Natural killer cell treated with Interleukin-12 subunit alpha and Interleukin-12 subunit beta and Interleukin-15 and Interleukin-18, amount 100 ng/mL, for 72 hours (primary cell): ENCODE results near the gene TFAP2A. TPM values are rescaled to one million over a fixed set of nuclear protein-coding genes. Genes with fewer than 3 reads are reported as not detected.

Source experiments
- ATAC-seq, 2 donors: fragments of 150-1000 bp; cut with Tn5 transposase in 1 of 2; sonication (Bioruptor Pico), chemical (Tn5 transposase) in 1 of 2; 2 replicates each; pipeline ENCODE4 v1.10.0; 2021
- DNase-seq: peaks from one replicate; pipeline ENCODE4 v3.0.0; 2022; ENCODE audit warnings: low spot score
- H3K27ac Mint-ChIP-seq, 2 donors: 1 replicate in 1 of 2; 2 replicates in 1 of 2; pipeline ENCODE4 v1.8.0; 2022; ENCODE audit warnings: mixed read lengths in 2 of 2, mild to moderate bottlenecking in 1 of 2, moderate library complexity in 1 of 2
- H3K27me3 Mint-ChIP-seq, 2 donors: 1 replicate in 1 of 2; 2 replicates in 1 of 2; pipeline ENCODE4 v1.8.0; 2022; ENCODE audit warnings: mixed read lengths in 2 of 2
- H3K36me3 Mint-ChIP-seq: one replicate; pipeline ENCODE4 v1.8.0; 2022; ENCODE audit warnings: mixed read lengths
- H3K4me1 Mint-ChIP-seq, 2 donors: 1 replicate in 1 of 2; 2 replicates in 1 of 2; pipeline ENCODE4 v1.8.0; 2022; ENCODE audit warnings: low read depth in 2 of 2, mixed read lengths in 2 of 2, mild to moderate bottlenecking in 1 of 2
- H3K4me3 Mint-ChIP-seq: one replicate; pipeline ENCODE4 v1.8.0; 2022; ENCODE audit warnings: mixed read lengths
- H3K9me3 Mint-ChIP-seq: 2 replicates; pipeline ENCODE4 v1.8.0; 2022; ENCODE audit warnings: mixed read lengths
- total RNA-seq, 2 donors: library from RNA; stranded (reverse); gene quantifications; one replicate each; pipeline ENCODE4 v1.2.3, GENCODE V29; 2022

TFAP2A gene
- total RNA-seq, 2 donors from 2014 or later = 0.07 to 0.31 TPM

DNA sequence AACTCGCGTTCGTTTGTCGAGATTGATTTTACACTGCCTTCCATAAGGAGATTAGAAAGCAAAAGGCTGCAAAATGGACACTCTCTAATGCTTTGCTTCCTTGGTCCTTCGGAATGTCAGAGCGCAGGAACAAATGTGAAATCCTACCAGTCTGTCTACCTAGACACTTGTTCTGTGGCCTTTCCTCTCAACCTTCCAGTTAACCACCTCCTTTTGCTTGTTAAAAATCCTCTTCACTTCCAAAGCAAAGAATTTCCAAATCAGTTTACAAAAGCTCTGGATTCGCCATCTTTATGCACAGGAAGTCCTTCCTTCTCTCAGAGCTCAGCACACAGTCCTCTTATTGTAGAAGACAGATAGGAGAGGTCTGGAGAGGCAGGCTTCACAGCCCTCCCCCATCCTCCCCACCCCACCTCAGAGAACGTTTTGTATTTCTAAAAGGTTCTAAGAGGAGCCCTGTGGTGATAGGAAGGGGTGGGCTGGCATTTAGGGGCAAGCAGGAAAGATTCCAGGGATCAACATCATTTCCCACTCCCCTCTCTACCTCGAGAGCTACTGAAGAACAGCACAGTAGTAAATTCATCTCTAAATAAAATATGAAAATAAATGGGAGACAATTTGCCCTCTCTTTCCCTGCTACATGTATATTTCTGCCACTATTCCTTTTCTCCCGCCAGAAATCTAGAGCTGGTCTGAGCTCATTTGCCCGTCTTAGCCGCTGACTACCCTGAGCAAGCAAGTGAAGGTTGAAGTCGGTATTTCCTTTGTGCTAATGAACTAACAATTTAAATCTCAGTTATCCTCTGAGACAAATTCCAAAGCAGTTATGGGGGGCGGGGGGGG, 18.9 kb downstream of the TFAP2A start:
- Mint-ChIP-seq H3K4me3 (no peak overlapping the region), H3K4me1 (no peaks in the 10 kb centered on the region), H3K36me3 (peaks cover 32% of the 10 kb centered on the region), H3K27me3 (peaks cover 51 to 92% of the 10 kb centered on the region in 2 donors), H3K27ac (no peak overlapping the region), H3K9me3 (peaks cover 10% of the 10 kb centered on the region)
- ATAC-seq (no peak), DNase-seq (no peak)

DNA sequence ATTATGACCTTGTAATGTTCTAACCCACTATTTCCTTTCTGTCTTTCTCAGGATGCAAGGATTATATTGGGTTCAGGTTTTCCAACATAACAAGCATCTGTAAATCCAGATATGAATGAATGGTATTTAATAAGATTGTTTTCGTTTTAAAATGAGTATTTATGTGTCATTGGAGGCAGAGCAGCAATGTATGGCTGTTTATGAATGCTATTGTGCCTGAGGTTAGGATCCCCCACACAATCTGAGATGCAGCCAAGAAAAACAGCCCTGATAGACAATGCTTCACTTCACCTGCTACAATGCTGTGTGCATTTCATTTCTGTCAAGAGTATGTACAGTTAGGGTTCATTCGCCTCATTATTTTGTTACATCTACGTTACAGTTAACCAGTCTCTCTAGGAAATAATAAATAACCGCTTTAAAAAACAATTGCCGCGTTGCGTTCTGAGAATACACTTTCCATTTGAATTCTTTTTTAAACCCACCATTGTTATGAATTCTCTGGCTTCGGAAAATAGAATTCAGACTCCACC, 19.6 kb downstream of the TFAP2A start:
- Mint-ChIP-seq H3K4me3 (no peak overlapping the region), H3K27ac (no peak overlapping the region), H3K27me3 (peaks cover 50 to 86% of the 10 kb centered on the region in 2 donors), H3K36me3 (peaks cover 27% of the 10 kb centered on the region), H3K9me3 (peaks cover 10% of the 10 kb centered on the region), H3K4me1 (no peaks in the 10 kb centered on the region)
- no peak for DNase-seq
- ATAC-seq = no peak

DNA sequence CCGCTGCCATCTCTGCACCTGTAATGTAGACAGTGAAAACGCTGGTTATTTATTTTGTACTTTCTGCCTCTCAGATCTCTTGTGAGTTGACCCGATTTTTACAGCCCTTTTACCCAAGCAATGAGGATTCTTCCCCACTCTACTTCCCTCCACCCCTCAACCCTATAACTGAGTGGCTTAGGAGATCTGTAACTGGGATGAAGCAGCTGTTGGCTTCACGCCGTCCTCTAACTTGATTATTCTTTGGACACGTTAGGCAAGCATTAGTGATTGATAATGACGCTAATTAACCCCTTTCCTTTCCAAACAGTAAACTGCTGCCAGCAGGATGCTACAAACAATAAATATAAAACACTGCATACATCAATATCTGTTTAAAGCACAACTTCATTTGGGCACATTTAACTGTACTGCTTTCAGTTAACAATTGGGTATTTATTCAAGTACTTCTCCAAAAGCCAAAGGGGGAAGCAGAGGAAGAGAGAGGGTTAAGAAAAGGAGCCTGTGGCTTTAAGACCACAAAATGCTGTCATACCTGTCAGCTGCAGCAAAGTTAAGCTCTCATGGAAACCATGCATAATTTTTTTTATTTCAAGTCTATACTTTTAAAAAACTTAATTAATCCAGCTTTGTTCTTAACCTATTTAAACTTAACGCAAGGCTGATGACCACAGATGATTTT, 21.2 kb downstream of the TFAP2A start:
- Mint-ChIP-seq H3K4me3 (no peak overlapping the region), H3K4me1 (peaks cover 0 to 3% of the 10 kb centered on the region in 2 donors), H3K27ac (no peak overlapping the region), H3K27me3 (peaks cover 54 to 86% of the 10 kb centered on the region in 2 donors), H3K36me3 (peaks cover 34% of the 10 kb centered on the region), H3K9me3 (peaks cover 6% of the 10 kb centered on the region)
- no peak for ATAC-seq
- DNase-seq = no peak

DNA sequence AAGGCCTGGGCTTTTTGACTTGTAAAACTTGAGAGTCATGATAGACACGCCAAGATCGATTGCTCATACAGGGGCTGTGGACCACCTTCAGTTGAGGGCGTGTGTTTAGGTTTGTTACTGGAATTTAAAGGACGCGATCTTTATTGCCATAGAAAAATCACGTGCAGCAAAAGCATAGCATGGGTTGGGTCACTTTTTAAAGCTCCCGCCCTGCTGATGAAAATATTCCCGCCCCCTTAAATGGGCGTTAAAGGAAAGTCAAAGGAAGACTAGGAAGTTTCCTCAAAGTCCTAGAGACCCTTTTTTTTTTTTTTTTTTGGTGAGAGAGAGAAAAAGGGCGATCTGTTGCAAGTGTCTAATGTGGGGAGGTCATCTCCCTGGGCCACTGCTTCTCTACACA, 23.1 kb downstream of the TFAP2A start:
- Mint-ChIP-seq H3K4me3 (no peak overlapping the region), H3K4me1 (peaks cover 0 to 3% of the 10 kb centered on the region in 2 donors), H3K36me3 (peaks cover 32% of the 10 kb centered on the region), H3K9me3 (peaks cover 6% of the 10 kb centered on the region), H3K27me3 (peaks cover 55 to 83% of the 10 kb centered on the region in 2 donors), H3K27ac (no peak overlapping the region)
- ATAC-seq (no peak), DNase-seq (no peak)

DNA sequence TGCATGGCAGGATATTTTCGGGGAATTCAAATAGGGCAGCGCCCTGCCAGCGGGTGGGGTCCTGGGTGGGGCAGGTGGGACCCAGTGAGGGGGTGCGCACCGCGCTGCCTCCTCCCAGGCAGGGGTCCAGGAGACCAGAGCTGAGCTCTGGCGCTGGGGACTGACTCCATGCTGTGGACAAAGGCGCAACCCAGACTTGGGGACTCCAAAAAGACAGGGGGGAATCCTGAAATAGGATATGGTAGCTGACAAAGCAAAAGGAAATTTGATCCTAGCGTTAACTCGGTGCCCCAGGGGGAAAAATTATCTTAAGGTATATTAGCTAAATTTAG, 23.6 kb downstream of the TFAP2A start:
- Mint-ChIP-seq H3K27me3 (peaks cover 61 to 83% of the 10 kb centered on the region in 2 donors), H3K36me3 (peaks cover 32% of the 10 kb centered on the region), H3K9me3 (peaks cover 6% of the 10 kb centered on the region), H3K27ac (no peak overlapping the region), H3K4me1 (peaks cover 0 to 3% of the 10 kb centered on the region in 2 donors), H3K4me3 (no peak overlapping the region)
- ATAC-seq = no peak
- no peak for DNase-seq

DNA sequence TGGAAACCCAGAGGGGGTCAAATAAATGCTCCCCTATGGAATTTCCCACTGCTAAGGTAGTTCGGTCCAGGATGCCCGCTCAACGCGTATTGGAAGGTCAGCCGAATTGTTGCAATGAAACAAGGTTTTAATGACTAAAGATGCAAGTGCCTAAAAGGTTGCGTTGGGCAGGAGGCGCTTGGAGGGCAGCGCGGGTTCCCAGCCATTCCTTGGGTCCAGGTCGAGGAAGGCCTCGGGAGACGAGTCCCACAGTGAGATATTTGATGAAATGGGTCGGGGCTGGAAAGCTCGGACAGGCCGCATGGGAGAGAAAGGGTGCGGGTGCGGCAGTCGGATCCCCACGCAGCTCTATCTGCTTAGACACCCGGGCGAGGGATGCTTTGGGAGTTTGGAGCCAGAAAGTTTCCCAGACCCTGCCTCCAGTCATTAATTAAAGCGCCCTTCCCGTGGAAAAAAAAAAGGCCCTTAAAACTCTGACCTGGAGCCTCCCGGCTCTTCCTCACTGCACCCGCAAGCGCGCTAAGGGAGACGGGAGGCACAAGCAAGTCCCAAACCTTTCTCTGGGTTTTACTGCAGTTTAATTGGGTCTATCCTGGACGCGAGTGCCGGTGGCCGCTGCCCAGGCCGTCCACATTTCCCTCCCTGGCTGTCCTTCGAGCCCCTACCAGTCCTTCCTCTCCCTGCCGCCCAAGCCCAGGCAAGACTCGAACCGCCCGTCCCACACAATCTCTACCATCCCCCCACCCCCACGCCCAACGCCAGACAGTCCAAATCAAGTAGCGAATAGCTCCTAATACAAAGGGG, 24.2 kb downstream of the TFAP2A start:
- peaks cover 32% of the 10 kb centered on the region for H3K36me3 Mint-ChIP-seq
- DNase-seq = no peak
- H3K9me3 Mint-ChIP-seq = peaks cover 6% of the 10 kb centered on the region
- H3K4me3 Mint-ChIP-seq = no peak overlapping the region
- no peak for ATAC-seq
- H3K27ac Mint-ChIP-seq = no peak overlapping the region
- peaks cover 61 to 81% of the 10 kb centered on the region in 2 donors for H3K27me3 Mint-ChIP-seq
- H3K4me1 Mint-ChIP-seq = peaks cover 0 to 3% of the 10 kb centered on the region in 2 donors

DNA sequence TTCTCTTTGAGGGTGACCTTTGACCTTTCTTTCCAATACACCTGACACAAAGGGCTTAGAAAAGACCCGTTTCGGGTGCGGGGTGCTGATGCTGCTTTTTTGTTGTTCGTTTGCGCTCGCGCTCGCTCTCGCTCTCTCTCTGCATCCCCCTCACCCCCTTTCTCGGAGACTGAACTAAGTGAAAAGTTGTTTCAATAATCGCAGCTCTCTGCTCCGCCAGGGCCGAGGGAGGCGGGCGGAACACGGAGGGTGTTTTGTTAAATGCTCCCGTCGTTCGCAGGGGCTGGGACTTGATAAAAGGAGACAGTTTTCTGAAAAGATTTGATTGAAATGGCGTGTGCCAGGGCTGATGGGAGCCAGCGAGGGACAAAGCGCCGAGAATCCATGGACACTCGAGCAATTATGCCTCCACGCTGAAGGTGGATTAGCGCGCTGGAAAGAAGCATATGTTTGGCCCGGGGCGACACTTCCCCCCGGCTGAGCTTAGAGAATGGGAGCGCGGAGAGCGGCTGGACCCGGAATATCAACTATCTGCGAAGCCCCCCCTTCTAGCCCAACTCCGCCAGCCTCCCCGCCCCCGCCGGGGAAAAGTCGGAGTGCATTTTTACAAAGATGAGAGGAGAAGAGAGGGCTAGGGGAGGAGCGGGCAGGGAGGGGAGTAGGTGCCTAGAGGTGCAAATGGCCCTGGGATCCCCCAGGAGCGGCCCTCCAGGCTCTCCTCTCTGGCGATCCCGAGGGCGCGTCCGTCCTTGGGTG, 25.0 kb downstream of the TFAP2A start:
- ATAC-seq = no peak
- H3K27ac Mint-ChIP-seq = no peak overlapping the region
- H3K27me3 Mint-ChIP-seq = peaks cover 58 to 82% of the 10 kb centered on the region in 2 donors

DNA sequence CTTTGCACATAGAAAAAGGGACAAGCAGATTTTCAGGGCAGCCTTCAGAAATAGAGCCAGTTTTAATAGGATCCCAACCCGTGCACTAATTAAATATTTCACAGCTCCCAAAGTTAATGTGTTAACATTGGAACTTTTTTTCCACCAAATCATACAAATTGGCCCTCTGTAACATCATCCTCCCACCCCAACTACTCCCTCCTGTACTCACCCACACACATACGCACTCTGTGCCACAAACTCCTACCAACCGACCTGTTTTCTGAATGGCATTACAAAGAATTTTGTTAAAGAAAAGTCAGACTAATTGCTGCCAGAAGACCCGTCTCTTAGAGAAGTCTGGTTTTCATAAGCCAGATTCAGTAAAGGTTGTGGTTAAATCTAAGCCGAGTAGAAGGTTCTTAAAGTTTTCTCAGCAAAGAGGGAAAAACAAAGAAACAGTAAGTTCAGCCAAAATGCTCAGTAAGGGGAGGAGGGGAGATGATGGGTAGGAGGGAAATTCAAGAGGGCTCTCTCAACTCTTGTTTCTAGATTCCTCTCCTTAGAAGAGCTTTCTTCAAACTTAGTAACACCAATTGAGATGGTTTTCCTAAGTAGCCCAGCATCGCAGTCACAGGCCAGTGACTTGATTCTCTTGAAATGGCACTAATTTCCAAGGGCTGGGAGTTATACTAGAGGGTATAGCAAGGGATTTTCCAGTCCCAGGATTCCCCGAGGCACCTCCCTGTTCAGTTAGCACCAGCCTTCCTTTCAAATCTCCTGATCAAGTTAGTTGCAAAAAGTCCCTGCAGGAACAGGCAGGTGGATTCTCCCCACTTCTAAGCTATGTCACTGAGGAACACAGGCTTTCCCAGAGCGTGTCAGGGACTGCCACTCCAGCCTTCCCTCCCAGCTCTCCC, 27.9 kb downstream of the TFAP2A start:
- H3K27ac Mint-ChIP-seq = no peak overlapping the region
- H3K27me3 Mint-ChIP-seq = peaks cover 60 to 78% of the 10 kb centered on the region in 2 donors
- DNase-seq (no peak), ATAC-seq (no peak)
- no peaks in the 10 kb centered on the region for H3K9me3 Mint-ChIP-seq
- H3K4me3 Mint-ChIP-seq = no peak overlapping the region
- peaks cover 33% of the 10 kb centered on the region for H3K36me3 Mint-ChIP-seq
- peaks cover 6 to 11% of the 10 kb centered on the region in 2 donors for H3K4me1 Mint-ChIP-seq

More for the DNA sequence above, 25.0 kb downstream of the TFAP2A start:
- DNase-seq = no peak
- peaks cover 6% of the 10 kb centered on the region for H3K9me3 Mint-ChIP-seq
- no peak overlapping the region for H3K4me3 Mint-ChIP-seq
- peaks cover 0 to 3% of the 10 kb centered on the region in 2 donors for H3K4me1 Mint-ChIP-seq
- H3K36me3 Mint-ChIP-seq = peaks cover 32% of the 10 kb centered on the region

DNA sequence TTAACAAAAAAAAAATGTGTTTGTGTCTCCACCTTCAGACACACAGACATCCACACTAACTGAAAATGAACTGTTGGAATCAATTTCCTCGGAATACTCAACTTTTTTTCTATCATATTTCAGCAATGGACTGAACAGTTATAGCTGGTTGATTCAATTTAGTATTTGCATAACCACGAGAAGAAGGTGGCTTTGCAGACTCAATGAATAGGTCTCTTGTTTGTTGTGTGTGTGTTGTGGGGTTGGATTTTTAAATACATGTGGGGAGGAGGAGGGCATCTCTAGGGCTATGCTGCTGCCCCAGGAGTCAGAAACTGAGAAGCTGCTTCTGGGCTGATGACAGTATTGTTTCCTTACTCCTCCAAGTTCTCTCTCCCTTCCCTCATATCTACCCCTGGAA, 28.7 kb downstream of the TFAP2A start:
- DNase-seq (no peak), ATAC-seq (no peak)
- peaks cover 27% of the 10 kb centered on the region for H3K36me3 Mint-ChIP-seq
- no peak overlapping the region for H3K27ac Mint-ChIP-seq
- H3K27me3 Mint-ChIP-seq = peaks cover 56 to 74% of the 10 kb centered on the region in 2 donors
- no peak overlapping the region for H3K4me3 Mint-ChIP-seq
- H3K9me3 Mint-ChIP-seq = no peaks in the 10 kb centered on the region
- peaks cover 6 to 11% of the 10 kb centered on the region in 2 donors for H3K4me1 Mint-ChIP-seq

DNA sequence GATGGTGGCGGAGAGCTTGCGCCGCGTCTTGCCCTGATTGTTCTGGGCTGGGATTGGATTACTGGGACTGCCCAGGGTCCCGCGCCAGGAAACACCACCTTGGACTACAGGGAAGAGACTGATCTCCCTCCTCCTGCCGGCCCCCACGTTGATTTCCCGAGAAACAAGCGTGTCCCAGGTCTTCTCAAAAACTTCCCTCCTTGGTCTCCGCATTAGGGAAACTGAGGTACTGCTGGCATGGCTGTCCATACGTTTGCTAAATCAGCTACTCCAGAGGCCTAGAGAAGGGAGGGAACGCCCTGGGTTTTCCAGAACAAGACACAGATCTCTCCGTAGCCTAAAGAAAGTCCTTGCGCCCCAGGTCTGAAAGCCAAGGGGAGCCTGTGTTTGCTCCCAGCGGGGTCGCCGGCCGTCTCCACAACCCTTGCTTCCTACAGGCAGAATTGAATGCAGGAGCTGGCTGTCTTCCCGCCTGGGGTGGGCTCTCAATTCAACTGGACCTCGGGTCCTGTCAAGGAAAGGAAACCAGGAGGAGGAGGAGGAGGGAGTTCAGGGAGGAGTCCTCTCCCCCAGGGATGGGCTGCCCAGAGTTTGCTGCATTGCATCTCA, 29.2 kb downstream of the TFAP2A start:
- Mint-ChIP-seq H3K27me3 (peaks cover 62 to 79% of the 10 kb centered on the region in 2 donors), H3K27ac (no peak overlapping the region), H3K9me3 (no peaks in the 10 kb centered on the region), H3K36me3 (peaks cover 27% of the 10 kb centered on the region), H3K4me3 (no peak overlapping the region), H3K4me1 (peaks cover 6 to 11% of the 10 kb centered on the region in 2 donors)
- ATAC-seq (no peak), DNase-seq (no peak)

DNA sequence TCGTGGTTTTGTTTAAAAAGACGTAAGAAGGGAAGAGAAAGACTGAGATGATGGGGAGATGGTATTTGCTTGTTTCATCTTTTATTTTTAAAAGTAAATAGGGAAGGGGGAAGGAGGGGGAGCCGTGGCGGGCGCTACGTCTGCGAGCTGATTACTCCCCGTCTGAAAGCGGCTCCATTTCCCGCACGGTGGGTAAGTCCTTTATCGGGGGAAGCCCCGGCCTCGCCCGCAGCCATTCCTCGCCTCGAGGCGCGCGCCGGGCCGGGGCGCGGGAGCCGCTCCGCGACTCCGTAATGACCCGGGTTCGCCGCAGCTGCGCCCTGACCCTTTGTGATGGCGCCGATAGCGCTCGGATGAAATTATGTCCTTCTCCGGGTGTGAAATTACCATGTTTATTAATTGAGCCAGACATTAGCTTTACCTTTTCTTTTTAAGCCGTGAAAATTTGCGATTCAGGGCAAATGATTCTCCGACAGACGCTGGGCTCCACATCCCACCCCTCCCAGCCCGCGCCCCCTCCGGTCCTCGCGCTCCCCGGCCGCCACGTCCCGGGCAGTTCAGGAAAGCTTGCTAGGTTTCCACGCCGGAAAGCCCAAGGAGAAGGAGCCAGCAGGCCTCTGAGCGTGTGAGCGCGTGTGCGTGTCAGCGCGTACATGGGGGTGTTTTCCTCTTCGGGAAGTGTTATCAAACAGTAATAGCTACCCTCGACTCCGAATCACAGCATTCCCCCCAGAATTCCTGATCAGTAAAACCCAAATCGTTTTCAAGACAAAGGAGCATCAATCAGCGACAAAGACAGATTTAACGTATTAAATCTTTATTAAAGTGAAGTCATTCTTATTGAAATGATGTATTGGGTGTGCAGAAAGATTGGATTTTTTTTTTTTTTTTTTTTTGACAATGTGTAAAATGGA, 30.0 kb downstream of the TFAP2A start:
- Mint-ChIP-seq H3K9me3 (no peaks in the 10 kb centered on the region), H3K36me3 (peaks cover 26% of the 10 kb centered on the region), H3K27ac (no peak overlapping the region), H3K4me1 (peaks cover 6 to 11% of the 10 kb centered on the region in 2 donors), H3K4me3 (no peak overlapping the region), H3K27me3 (peaks cover 58 to 80% of the 10 kb centered on the region in 2 donors)
- ATAC-seq = no peak
- DNase-seq = no peak
